NK-92 treated with Interleukin-12 subunit alpha and Interleukin-12 subunit beta, amount 100 ng/mL, for 24 hours (cell line): ENCODE measurements around the gene PIAS3.
"Not testable (repeated sequence)": the region's sequence is repeated elsewhere in the genome, so short reads cannot be mapped to it uniquely, and the experiment has no call there.

ENCODE experiments used
- DNase-seq: peaks from one replicate; lab custom pipeline; 2025; lab: John Stamatoyannopoulos, UW

The PIAS3 gene

DNA sequence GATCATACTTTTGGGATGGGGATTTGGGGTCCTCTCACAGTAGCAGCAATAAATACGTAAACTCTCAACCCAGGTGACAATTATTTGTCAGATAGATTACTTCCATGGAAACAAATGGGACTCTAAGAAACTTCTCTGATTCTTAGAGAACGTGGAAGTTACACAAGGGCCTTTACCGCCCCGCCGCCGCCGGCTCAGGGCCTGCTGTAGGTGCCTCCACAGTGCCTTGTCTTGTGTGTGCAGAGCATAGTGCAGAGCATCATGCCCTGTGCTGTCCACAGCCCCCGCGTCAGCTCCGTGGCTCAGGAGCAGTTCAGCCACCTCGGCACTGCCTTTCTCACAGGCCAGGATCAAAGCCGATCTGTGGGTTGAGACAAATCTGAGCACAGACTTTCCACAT, 15.8 kb upstream of the PIAS3 start:
- no peak for DNase-seq

DNA sequence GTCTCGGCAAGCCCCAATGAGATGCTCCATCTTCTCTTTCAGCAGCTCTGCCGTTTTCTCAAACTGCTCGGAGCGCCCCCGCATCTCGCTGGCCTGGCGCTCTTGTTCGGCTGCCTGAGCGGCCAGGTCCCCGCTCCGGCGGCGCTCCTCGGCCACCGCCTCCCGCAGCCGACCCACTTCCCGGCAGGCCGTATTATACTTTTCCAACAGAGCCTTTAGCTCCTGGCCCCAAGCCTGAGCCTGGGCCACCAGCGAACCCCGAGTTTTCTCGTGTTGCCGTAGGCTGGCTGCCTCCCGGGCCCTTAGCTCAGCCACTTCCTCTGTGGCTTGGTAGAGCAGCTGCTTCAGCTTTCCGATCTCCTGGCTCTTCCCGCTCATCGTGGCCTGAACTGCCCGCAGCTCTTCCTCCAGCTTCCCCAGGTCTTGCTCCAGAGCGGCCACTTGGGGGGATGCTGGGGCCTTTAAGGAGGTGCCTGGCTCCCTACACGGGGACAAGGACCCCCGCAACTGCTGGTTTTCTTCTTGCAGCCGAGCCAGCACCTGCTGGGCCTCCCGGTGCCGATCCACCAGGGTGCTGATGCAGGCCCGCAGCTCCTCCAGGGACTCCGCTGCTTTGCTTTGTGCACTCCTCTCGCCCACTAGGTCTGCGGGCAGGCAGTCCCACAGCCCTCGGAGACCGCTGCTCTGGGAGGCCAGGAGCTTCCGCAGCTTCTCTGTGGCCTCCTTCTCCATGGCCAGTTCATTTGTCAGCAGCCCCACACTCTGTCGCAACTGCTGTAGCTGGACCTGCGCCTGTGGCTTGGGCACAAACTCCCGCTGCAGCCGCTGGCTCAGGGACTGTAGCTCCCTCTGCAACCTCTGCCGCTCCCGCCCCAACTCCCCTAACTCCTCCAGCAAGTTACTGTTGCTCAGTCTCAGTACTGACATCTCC, 13.4 kb upstream of the PIAS3 start:
- no peak for DNase-seq

DNA sequence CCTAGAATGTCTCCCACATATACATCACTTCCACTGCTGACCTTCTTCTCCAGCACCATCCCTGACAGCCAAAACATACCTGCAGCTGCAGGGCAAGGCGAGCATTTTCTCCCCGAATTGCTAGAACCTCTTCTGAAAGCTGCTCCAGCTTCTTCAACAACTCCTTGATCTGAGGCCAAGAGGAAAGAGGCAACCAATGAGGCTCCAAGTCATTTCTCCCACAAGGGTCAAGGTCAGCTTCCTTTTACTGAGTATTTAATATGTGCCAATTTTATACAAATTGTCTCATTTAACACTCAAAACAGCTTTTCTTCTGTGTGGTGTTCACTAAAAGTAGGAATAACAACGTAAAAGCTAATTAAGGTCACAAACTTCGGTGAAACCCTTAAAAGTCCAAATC, 9.4 kb upstream of the PIAS3 start:
- no peak for DNase-seq

DNA sequence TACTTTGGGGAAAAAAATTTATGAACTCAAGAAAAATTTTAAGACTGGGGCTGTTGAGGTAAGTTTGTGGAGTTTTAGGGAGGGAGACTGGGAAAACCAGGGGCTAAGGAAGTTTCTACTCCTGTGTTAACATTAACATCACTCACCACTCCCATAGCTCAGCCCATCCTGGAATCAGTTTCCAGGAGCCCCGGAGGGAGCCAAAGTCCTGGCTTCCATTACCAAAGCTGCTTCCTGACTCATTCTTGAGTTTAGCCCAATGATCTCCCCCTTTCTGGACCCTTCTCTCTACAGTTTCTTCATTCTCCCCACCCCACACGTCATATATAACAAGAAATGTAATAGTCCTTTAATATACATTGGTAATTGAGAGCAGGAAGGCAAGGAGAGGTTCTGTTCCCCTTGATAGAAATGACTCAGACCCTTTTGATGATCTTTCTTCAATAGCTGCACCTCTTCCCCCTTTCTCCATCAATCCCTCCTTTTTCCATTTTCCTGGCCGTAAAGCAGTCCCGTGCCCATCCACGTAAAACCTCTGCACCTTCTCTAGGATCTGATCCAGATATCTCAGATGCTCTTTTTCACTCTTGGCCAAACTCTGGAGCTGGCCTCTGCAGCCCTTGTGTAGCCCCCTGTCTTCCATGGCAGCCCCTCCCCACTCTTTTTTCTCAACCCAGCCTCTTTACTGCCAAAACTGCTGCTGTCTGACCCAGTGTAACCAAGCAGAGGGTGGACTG, 4.6 kb upstream of the PIAS3 start:
- no peak for DNase-seq

DNA sequence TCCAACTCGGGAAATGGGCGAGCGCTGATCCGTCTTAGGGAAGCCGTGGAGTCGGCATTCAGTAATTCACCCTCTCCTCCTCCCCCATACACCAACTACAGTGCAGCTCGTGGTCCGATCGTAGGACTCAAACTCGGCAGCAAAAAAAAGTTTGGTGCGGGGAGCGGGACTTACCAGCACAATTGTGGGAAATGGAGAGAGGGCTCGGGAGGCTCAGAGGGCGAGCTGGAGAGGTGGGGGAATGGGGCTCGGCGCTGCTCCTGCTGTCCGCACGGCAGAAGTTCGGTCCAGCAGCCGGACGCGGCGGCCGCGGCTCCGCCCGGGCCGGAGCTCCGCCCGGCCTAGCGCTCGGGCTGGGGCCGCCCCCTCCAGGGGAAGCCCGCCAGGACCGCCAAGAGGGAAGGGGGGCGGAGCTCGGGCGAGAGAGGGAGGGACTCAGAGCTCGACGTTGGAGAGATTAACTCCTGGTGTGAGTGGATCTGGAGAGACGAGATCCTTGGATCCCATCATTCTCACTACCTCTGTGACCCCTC, 676 bp upstream of the PIAS3 start:
- DNase-seq = peak; percentile 73

DNA sequence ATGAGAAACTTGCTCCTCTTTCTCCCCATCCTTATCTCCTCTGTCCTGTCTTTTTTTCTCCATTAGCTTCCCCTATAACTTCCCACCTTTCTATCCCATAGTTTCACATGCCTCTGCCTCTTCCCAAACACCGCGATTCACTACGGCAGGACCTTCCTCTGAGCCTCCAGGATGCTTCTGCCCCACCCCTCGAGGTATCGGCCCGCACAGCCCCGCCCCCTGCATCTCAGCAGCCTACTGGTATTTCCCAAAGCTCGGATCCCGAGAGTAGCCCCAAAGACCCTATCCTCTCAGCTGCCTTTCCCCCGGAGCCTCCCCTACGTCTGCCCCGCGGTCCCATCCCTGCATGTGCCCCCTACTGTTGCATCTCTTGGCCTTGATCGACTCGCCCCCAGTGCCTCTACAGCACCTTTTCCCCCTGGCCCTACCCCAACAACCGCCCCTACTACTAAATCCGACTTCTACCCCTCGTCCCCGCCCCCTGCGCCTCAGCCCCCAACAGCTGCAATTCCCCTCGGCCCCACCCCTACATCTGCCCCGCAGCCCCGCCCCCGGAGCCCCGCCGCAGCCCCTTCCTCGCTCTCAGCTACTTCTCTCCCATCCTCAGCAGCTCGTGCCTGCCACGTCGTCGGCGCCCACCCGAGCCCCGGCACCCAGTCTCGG, 512 bp downstream of the PIAS3 start:
- peak; percentile 67 for DNase-seq

DNA sequence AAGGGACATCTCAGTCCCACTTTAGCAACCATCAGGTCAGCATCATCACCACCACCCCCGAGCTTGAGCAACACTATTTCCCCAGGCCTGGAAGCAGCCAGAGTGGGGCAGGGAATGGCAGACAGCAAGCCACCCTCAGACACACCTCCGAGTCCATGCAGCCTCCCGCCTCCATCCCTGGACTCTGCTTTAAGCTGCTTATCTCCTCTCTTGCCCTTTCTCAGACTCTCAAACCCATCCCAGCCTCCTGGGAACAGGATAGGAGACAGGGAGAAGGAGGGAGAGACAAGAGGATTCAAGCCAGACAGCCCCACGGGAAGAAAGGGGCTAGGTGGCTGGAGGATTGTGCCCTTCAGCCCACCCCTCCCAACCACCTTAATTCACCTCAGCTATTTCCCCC, 1.7 kb downstream of the PIAS3 start:
- no peak for DNase-seq

DNA sequence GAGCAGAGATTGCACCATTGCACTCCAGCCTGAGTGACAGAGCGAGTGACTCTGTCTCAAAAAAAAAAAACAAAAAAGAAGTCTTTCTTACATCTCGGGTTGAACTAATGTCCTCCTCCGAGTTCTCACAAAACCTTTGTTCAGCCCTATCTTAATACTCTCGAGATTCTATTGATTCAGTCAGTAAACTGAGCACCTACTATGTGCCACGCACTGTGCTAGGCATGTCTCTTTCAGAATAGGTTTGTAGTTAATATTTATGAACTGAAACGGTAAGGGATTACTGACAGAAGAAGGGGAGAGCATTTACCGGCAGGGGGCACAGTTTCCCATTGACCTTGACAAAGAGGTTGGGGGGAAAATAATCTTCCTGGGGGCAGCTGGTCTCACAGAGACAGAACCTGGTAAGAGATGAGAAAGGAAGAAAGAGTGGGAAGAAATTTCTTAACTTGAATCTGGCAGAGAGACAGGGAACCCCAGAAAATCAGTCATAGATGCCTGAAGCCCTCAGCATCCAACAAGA, 3.4 kb downstream of the PIAS3 start:
- DNase-seq = no peak

DNA sequence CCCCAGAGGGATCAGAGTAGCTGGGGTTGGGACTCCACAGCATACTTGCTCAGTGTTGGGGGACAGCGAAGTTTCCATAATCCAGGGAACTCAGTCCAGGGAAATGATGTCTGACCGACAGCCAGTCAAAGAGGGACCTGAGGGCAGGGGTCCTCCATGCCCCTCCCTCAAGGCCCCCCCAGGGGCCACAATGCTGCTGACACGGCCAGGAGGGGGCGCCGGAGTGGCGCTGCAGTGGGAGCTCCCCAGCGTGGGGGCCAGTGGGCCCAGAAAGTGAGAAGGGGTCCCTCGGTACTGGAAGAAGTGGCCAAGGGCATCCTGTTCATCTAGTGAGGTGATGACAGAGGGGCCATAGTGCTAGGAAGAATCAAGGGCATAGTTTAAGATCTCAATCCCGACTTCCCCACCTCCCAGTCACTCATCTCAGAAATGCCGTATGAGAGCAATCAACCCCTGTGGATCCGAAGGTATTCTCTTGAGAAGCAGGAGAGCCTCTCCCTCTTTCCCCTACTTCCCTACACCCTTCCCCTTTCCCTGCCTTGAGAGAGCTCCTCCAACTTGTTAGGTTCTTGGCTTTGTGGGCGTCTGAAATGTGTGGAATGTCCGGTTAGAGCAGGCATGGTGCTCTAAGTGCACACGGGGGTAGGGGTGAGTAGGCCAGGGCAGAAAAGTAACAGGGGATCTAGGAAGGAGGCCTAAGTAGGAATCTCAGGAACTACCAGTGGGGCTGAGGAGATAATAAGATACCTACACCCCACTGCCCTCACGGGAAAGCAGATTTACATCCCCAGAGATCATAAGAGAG, 9.3 kb downstream of the PIAS3 start:
- no peak for DNase-seq

DNA sequence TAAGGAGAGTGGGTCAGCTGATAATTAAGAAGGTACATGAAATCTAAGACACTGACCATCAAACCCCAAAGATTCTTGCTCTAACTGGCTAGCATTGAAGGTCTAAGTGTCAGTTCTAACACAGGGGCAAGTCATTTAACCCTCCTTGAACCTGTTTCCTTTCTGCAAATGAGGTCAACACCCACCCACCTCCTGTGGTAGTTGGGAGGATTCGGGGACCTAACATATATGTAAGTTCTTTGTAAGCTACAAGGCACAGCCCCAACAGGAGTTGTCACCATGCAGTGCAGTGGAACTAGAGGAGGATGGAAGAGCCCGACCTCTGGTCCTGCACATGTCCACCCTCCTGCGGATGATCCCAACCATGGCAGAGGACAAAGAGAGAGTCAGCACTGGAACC, 11.1 kb downstream of the PIAS3 start:
- no peak for DNase-seq

DNA sequence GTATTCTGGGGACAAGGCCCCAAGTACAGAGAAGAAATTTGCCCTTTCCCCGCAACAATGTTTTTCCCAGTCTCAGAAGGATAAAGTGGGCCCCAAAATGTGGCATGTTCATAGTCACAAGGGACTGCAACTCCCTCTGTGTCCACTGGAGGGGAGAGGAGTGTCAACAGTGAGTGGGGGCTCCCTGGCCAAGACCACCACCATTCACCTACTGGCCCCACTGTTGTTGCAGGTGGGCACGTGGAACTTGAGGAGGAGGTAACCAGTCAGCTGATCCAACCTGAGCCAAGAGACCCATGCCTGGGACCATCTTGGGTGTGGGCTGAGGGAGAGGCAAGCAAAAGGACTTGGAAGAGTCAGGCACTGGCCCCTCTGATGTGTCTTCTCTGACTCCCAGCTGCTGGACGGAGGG, 12.7 kb downstream of the PIAS3 start:
- DNase-seq = no peak

DNA sequence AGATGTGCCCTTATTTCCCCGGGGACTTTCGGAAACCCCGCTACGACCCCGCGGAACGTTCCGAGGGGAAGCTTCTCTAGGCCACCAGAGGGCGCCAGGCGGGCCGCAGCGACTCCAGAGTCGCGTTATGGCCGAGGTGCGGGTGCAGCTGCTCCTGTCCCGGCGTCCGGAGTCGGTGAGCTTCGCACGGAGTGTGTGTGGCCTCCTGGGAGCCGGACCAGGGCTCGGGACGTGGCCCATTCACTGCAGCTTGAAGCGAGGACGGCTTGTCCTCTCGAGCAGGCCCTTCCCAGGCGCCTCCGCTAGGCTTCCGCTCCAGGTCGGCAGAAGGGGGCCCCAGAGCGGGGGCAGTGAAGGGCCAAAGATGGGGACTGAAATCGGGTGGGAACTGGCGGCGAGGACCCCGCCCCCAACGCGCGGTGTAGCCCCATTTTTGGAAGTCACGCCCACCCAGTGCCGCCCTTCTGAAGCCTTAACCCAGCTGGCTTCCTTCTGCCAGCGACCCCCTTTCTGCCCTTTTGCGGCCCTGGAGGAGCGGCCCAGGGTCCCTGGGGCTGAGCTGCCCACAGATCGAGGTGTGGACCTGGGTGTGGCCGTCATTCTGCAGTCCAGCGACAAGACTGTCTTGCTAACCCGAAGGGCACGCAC, 13.2 kb downstream of the PIAS3 start, which contains the start of gene NUDT17:
TSS of gene NUDT17 (plus strand) at position 117 of the 648 bp plus-strand sequence. CDS start at position 128, 11 bp downstream.
- peak; percentile 50 for DNase-seq

DNA sequence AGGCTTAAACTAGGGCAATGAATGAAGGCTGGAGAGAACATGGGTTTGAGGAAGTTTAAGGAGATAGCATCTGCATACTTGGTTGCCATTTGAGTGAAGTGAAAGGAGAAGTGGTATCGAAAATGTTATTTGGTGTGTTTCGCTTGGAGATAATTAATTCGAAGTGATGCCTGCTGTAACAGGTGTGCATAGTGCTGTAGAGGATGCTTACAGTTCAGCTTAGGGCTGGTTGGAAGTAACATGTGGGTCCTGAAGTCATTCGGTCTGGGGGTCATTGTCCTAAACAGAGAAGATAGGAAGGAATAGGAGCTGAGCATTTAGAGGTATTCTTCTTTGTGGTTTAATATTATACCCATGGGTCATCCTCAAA, 13.8 kb downstream of the PIAS3 start:
- no peak for DNase-seq

DNA sequence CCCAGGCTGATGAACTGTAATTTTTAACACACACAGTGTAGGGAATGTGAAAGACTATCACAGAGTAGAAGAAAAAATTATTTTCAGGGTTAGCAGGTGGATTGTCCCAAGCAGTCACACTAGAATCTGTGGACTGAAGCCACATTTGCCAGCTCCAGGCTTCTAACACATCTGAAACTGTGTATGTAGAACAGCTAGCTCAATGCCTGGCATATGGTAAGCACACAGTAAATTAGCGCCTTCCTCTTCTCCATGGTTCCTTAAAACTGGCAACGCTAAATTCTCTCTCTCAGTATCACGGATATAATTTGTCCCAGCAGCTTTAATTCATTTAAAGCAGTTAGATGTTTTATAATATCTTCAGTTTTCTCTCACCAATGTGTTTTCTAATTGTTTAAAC, 15.8 kb downstream of the PIAS3 start:
- DNase-seq = no peak

DNA sequence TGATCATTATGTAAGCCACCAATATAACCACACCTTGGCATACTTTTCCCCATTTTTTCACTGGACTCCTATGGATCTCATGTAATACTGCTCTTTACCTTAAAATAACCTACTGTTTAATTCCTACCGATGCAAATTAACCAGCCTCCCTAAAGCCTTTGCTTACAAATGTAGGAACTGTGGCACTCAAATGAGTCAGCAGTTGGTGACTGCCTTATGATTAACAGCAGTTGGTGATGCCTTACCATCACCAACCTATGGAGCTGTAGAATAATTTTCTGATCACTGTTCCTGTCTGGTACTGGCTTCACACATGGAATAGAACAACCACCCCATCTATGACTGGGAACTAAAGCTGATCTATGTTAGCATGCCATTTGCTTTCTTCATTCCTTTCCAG, 21.2 kb downstream of the PIAS3 start:
- no peak for DNase-seq

DNA sequence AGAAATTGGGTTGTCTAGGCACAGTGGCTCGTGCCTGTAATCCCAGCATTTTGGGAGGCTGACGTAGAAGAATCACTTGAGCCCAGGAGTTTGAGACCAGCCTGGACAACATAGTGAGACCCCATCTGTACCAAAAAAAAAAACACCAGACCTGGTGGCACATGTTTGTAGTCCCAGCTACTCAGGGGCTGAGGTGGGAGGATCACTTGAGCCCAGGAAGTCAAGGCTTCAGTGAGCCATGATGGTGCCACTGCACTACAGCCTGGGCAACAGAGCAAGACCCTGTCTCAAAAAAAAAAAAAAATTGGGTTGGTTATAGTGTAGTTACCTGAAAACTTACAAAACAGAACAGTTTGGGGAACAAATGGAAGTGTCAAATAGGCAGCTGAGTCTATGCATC, 28.1 kb downstream of the PIAS3 start:
- not testable (repeated sequence) for DNase-seq

DNA sequence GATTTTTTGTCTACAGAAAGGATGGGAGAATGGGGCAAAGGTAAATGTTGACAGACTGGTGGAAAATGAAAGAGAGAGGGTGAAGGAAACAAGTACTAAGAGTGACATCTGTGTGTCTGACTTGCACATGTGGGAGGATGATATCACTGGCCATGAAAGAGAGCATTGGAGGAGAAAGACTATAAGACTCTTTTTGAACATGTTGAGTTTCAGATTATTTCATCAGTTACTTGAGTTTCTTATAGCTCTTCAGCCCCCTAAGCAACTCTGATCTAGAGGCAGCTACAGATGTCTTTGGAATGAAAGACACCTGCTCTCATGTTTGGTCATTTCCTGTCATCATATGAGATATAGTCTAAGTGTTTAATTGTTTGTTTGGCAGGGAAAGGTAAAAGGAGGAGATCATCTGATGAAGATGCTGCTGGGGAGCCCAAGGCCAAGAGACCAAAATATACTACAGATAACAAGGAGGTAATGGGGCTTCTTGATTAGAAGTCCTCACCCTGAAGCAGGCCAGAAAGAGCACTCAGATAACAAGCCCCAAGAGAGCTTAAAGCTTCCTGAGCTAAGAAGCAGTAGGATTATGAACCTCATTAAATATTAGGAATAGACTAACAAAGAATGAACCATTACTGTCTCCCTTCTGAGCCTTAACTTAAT, 30.4 kb downstream of the PIAS3 start:
- DNase-seq = no peak

DNA sequence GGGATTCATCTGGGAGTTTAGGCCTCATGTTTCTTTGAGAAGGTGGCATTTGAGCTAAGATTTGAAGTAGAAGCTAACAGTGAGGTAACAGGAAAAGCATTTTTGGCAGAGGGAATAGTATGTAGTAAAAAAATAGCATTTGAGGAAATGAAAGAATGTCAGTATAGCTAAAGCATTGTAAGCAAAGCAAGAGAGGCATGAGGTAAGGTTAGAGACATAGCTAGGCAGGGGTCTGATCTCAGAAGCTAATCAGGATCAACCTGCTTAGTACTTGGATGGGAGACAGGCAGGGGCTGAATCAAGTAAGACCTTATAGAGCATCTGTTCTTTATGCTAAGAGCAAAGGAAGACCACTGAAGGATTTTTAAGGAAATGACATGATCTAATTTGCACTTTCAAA, 30.9 kb downstream of the PIAS3 start:
- no peak for DNase-seq

DNA sequence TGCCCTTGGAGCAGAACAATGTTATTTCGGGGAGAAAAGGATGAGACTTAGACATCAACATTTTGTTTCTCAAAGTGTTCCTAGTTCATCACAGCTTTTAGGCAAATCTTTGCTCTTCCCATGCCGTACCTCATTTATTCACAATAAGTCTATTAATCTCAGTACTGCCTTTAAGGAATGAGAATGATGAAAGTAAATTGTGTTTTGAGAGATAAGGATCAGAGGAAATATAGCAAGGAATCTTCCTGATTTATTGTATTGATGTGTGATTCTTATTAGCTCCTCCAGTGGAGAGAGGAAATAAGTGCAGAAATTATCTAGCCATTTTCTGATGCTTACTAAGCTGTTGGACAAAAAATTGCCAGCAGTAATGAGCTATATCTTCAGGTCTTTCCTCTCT, 32.9 kb downstream of the PIAS3 start:
- DNase-seq = no peak

DNA sequence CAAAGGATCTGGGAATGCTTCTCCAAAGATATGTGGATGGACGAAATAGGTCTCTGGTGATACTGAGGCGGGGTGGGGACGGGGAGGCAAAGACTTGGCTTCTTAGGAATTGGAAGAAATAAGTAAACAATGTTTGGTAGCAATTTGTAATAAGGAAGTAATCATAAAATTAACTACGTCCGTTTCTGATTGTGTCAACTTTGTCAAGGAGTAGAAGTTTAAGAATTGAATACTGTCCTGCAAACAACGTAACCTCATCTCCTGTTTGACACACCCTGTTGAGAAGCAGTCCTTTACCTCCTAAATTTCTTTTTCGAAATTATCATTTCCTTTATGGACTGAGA, 34.4 kb downstream of the PIAS3 start:
- DNase-seq = no peak
